GM12891 (cell line): Measurements from ENCODE around the gene PCBP3.

Experiments
- POLR2A ChIP-seq: IDR thresholded peaks from 2 replicates; pipeline ENCODE4 v1.6.1; 2011; ENCODE audit warnings: low read depth, low read length, control low read depth
- POLR2AphosphoS5 ChIP-seq: IDR thresholded peaks from 2 replicates; pipeline ENCODE4 v1.6.1; 2011; ENCODE audit warnings: low read depth, low read length, control low read depth
- SPI1 ChIP-seq: IDR thresholded peaks from 2 replicates; pipeline ENCODE4 v1.6.1; 2011; ENCODE audit warnings: low read depth, low read length, control low read depth

DNA sequence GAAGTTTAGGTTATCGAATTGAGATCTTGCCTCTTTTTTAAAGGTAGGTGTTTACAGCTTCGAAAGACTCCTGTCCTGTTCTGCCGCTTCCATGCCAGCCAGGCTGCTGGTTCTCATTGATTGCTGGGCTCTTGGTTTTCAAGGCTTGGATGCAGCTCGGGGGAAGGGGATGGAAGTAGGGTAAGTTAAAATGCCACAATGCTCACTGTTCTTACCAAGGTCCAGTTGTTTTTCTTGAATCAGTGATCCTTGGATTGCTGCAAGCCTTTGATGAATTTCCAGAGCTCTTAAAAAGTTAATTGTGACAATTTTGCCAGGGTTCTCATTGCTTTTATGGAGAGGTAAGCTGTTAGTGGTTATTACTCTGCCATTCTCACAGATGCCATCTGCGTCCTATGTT lies 74.9 kb downstream of the PCBP3 start:
- no peak for TF ChIP-seq POLR2A
- TF ChIP-seq POLR2AphosphoS5 = no peak
- TF ChIP-seq SPI1 = no peak
